HepG2 (cell line): ENCODE results near the gene RAD23A. TPM values are rescaled to one million over a fixed set of nuclear protein-coding genes. Genes with fewer than 3 reads are reported as not detected.
A peak's percentile ranks its signal among the peaks of the same experiment; 100 is the strongest.

Experiments used
- CBFB ChIP-seq: sonication (generic); formaldehyde crosslinking; IDR thresholded peaks from 2 replicates; pipeline ENCODE4 v1.4.0; 2020; ENCODE audit warnings: missing genetic modification reagents
- HOXA3 ChIP-seq: sonication (generic); formaldehyde crosslinking; IDR thresholded peaks from 2 replicates; pipeline ENCODE4 v1.5.0; 2020; ENCODE audit warnings: missing genetic modification reagents
- JUND ChIP-seq: sonication (generic); formaldehyde crosslinking; IDR thresholded peaks from 2 replicates; pipeline ENCODE4 v1.8.0; 2022; ENCODE audit warnings: mild to moderate bottlenecking, missing genetic modification reagents
- KDM3A ChIP-seq: IDR thresholded peaks from 2 replicates; pipeline ENCODE4 v1.6.1; 2018; ENCODE audit warnings: low read depth, missing compliant biosample characterization
- LCORL ChIP-seq, 2 experiments: fragments of 450-650 bp in 1 of 2; sonication (generic) in 1 of 2; formaldehyde crosslinking in 1 of 2; IDR thresholded peaks; 2 replicates each; pipeline versions ENCODE4 v1.5.0 to v1.6.1; 2017 to 2020; ENCODE audit warnings: antibody characterized with exemption in 1 of 2, missing genetic modification reagents in 1 of 2
- MED1 ChIP-seq: sonication (generic); formaldehyde crosslinking; IDR thresholded peaks from 2 replicates; pipeline ENCODE4 v1.4.0; 2020; ENCODE audit warnings: missing genetic modification reagents
- RBFOX2 ChIP-seq: fragments of 200-400 bp; formaldehyde crosslinking; IDR thresholded peaks from 2 replicates; pipeline ENCODE4 v1.6.1; 2017; ENCODE audit warnings: low read depth, mild to moderate bottlenecking, low read length
- REL ChIP-seq: sonication (generic); formaldehyde crosslinking; conservative IDR thresholded peaks from 2 replicates; pipeline ENCODE4 v1.8.0; 2022; ENCODE audit warnings: mild to moderate bottlenecking, missing genetic modification reagents, moderate library complexity
- SMAD3 ChIP-seq: sonication (generic); formaldehyde crosslinking; IDR thresholded peaks from 2 replicates; pipeline ENCODE4 v1.4.0; 2020; ENCODE audit warnings: missing genetic modification reagents
- SMYD3 ChIP-seq: sonication (generic); formaldehyde crosslinking; IDR thresholded peaks from 2 replicates; pipeline ENCODE4 v1.8.1; 2023; ENCODE audit warnings: mild to moderate bottlenecking, missing genetic modification reagents
- ZNF138 ChIP-seq: sonication (generic); formaldehyde crosslinking; IDR thresholded peaks from 2 replicates; pipeline ENCODE4 v1.5.0; 2020; ENCODE audit warnings: mild to moderate bottlenecking, low read depth, missing genetic modification reagents
- ZNF367 ChIP-seq: sonication (generic); formaldehyde crosslinking; IDR thresholded peaks from 2 replicates; pipeline ENCODE4 v1.4.0; 2020; ENCODE audit warnings: missing genetic modification reagents, borderline replicate concordance
- ZNF432 ChIP-seq: sonication (generic); formaldehyde crosslinking; IDR thresholded peaks from 2 replicates; pipeline ENCODE4 v1.5.0; 2020; ENCODE audit warnings: missing genetic modification reagents, mild to moderate bottlenecking, borderline replicate concordance
- ZNF598 ChIP-seq: sonication (generic); formaldehyde crosslinking; IDR thresholded peaks from 2 replicates; pipeline ENCODE4 v1.5.1; 2020; ENCODE audit warnings: mild to moderate bottlenecking, missing genetic modification reagents, borderline replicate concordance
- polyA plus RNA-seq, 8 experiments: library from polyadenylated mRNA; depleted of rRNA in 3 of 8; stranded (reverse) in 7 of 8; unstranded in 1 of 8; fragments of >200 nt; fragmentation: Illumina TruSeq in 4 of 8; extraction: Trizol in 4 of 8; gene quantifications; 2 replicates each; pipeline versions ENCODE4 v1.2.1 to v1.2.3, GENCODE V29; 2011 to 2016; ENCODE audit warnings: low read depth in 4 of 8, missing spikeins in 1 of 8, mixed read lengths in 1 of 8; ENCODE audit not compliant: insufficient read depth in 1 of 8
- total RNA-seq, 5 experiments: library from RNA; depleted of rRNA; stranded (reverse); fragments of >200 nt; fragmentation: Illumina TruSeq; extraction: Trizol; gene quantifications; 2 replicates each; pipeline ENCODE4 v1.2.3, GENCODE V29; 2016; ENCODE audit warnings: low read depth in 1 of 5
- TF ChIP-seq, protein P1 (sequence below): sonication (generic); formaldehyde crosslinking; IDR thresholded peaks from 2 replicates; pipeline ENCODE4 v1.4.0; 2020; ENCODE audit warnings: mild to moderate bottlenecking, missing genetic modification reagents
- TF ChIP-seq, protein P2 (sequence below): sonication (generic); formaldehyde crosslinking; IDR thresholded peaks from 2 replicates; pipeline ENCODE4 v1.5.0; 2020; ENCODE audit warnings: mild to moderate bottlenecking, missing genetic modification reagents
- TF ChIP-seq, protein P3 (sequence below): fragments of 450-650 bp; IDR thresholded peaks from 2 replicates; pipeline ENCODE4 v1.6.1; 2016
- TF ChIP-seq, protein P4 (sequence below): sonication (generic); formaldehyde crosslinking; IDR thresholded peaks from 2 replicates; pipeline ENCODE4 v1.8.0; 2023; ENCODE audit warnings: mild to moderate bottlenecking, missing genetic modification reagents
- TF ChIP-seq, protein P5 (sequence below): sonication (generic); formaldehyde crosslinking; IDR thresholded peaks from 2 replicates; pipeline ENCODE4 v1.4.0; 2020; ENCODE audit warnings: missing genetic modification reagents
- TF ChIP-seq, protein P6 (sequence below): sonication (generic); formaldehyde crosslinking; IDR thresholded peaks from 2 replicates; pipeline ENCODE4 v1.4.0; 2020; ENCODE audit warnings: missing genetic modification reagents

RAD23A gene
- total and polyA plus RNA-seq, 2 of the 13 experiments (the other 11 are each of a cell fraction or from before 2014, with no cell fraction given), result 42.5 to 54.2 TPM

DNA sequence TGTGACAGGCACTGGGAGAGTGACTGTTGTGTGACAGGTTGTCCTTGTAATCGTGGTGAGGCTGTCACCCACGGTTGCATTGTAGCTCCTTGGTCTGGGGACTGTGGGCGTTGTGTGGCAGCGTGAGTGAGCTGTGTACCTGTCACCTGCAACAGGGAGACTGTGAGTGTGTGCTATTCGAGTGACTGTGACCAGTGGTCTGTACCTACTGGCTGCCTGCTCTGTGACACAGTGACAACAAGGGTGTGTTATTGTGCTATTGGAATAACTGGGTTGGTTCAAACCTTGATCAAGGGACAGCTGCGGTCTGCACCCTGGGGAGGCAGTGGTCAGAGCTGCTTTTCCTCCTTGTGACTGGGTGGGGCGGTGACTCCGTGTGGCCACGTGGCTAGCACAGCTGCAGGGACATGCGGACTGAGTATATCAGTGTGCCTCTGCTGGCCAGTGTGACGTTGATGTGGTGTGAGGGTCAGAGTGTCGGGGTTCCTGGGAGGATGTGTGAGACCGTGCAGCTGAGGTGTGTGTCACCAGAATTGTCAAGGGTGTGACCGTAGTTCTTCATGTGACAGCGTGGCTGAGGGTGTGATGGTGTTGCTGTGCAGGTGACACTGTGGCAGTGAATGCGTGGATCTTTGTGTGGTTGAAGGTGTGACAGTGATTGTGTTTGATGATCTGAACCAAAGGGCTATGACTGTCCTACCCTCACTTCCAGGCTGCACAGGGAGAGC lies 39.6 kb downstream of the RAD23A start (continued):
- TF ChIP-seq, protein P1, sequence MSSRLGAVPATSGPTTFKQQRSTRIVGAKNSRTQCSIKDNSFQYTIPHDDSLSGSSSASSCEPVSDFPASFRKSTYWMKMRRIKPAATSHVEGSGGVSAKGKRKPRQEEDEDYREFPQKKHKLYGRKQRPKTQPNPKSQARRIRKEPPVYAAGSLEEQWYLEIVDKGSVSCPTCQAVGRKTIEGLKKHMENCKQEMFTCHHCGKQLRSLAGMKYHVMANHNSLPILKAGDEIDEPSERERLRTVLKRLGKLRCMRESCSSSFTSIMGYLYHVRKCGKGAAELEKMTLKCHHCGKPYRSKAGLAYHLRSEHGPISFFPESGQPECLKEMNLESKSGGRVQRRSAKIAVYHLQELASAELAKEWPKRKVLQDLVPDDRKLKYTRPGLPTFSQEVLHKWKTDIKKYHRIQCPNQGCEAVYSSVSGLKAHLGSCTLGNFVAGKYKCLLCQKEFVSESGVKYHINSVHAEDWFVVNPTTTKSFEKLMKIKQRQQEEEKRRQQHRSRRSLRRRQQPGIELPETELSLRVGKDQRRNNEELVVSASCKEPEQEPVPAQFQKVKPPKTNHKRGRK (CRISPR knock-in tag), result no peak
- TF ChIP-seq ZNF598 (CRISPR knock-in tag), result no peak
- TF ChIP-seq, protein P2, sequence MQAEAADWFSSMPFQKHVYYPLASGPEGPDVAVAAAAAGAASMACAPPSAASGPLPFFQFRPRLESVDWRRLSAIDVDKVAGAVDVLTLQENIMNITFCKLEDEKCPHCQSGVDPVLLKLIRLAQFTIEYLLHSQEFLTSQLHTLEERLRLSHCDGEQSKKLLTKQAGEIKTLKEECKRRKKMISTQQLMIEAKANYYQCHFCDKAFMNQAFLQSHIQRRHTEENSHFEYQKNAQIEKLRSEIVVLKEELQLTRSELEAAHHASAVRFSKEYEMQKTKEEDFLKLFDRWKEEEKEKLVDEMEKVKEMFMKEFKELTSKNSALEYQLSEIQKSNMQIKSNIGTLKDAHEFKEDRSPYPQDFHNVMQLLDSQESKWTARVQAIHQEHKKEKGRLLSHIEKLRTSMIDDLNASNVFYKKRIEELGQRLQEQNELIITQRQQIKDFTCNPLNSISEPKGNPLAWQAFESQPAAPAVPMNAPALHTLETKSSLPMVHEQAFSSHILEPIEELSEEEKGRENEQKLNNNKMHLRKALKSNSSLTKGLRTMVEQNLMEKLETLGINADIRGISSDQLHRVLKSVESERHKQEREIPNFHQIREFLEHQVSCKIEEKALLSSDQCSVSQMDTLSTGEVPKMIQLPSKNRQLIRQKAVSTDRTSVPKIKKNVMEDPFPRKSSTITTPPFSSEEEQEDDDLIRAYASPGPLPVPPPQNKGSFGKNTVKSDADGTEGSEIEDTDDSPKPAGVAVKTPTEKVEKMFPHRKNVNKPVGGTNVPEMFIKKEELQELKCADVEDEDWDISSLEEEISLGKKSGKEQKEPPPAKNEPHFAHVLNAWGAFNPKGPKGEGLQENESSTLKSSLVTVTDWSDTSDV (CRISPR knock-in tag), result no peak
- TF ChIP-seq REL (CRISPR knock-in tag), result no peak
- TF ChIP-seq LCORL (IDR thresholded peaks at IDR 0.05), result no peak
- no peak for TF ChIP-seq LCORL (CRISPR knock-in tag; IDR thresholded peaks at IDR 0.05)
- TF ChIP-seq ZNF432 (CRISPR knock-in tag), result no peak
- peak; percentile 46; the same call in 1 of the 2 replicates for TF ChIP-seq HOXA3
- TF ChIP-seq CBFB (CRISPR knock-in tag), result no peak; the same call in 1 of the 2 replicates
- TF ChIP-seq, protein P3, sequence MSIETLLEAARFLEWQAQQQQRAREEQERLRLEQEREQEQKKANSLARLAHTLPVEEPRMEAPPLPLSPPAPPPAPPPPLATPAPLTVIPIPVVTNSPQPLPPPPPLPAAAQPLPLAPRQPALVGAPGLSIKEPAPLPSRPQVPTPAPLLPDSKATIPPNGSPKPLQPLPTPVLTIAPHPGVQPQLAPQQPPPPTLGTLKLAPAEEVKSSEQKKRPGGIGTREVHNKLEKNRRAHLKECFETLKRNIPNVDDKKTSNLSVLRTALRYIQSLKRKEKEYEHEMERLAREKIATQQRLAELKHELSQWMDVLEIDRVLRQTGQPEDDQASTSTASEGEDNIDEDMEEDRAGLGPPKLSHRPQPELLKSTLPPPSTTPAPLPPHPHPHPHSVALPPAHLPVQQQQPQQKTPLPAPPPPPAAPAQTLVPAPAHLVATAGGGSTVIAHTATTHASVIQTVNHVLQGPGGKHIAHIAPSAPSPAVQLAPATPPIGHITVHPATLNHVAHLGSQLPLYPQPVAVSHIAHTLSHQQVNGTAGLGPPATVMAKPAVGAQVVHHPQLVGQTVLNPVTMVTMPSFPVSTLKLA, result peak; percentile 91
- TF ChIP-seq, protein P4, sequence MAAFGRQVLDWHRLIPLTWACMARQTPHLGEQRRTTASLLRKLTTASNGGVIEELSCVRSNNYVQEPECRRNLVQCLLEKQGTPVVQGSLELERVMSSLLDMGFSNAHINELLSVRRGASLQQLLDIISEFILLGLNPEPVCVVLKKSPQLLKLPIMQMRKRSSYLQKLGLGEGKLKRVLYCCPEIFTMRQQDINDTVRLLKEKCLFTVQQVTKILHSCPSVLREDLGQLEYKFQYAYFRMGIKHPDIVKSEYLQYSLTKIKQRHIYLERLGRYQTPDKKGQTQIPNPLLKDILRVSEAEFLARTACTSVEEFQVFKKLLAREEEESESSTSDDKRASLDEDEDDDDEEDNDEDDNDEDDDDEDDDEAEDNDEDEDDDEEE (CRISPR knock-in tag), result no peak
- TF ChIP-seq JUND (CRISPR knock-in tag), result no peak
- no peak for TF ChIP-seq KDM3A (CRISPR knock-in tag)
- TF ChIP-seq ZNF367 (CRISPR knock-in tag), result no peak
- TF ChIP-seq MED1 (CRISPR knock-in tag), result peak; percentile 37; the same call in 1 of the 2 replicates
- TF ChIP-seq, protein P5, sequence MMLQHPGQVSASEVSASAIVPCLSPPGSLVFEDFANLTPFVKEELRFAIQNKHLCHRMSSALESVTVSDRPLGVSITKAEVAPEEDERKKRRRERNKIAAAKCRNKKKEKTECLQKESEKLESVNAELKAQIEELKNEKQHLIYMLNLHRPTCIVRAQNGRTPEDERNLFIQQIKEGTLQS (CRISPR knock-in tag), result no peak
- no peak for TF ChIP-seq SMYD3 (CRISPR knock-in tag)
- TF ChIP-seq, protein P6, sequence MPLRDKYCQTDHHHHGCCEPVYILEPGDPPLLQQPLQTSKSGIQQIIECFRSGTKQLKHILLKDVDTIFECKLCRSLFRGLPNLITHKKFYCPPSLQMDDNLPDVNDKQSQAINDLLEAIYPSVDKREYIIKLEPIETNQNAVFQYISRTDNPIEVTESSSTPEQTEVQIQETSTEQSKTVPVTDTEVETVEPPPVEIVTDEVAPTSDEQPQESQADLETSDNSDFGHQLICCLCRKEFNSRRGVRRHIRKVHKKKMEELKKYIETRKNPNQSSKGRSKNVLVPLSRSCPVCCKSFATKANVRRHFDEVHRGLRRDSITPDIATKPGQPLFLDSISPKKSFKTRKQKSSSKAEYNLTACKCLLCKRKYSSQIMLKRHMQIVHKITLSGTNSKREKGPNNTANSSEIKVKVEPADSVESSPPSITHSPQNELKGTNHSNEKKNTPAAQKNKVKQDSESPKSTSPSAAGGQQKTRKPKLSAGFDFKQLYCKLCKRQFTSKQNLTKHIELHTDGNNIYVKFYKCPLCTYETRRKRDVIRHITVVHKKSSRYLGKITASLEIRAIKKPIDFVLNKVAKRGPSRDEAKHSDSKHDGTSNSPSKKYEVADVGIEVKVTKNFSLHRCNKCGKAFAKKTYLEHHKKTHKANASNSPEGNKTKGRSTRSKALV (CRISPR knock-in tag), result no peak
- no peak for TF ChIP-seq RBFOX2
- TF ChIP-seq SMAD3 (CRISPR knock-in tag), result no peak
- 0 out of 2 replicates have a peak, but pooled peaks have one; percentile 49 for TF ChIP-seq ZNF138 (CRISPR knock-in tag)
